BLaER1 treated with 17β-estradiol and CSF1 and Interleukin-3, amounts not matched to agents 10 nM and 100 nM (cell line): ENCODE measurements around the gene PRMT2.

Experiments
- H3K27ac ChIP-seq, 11 experiments: shearing (Covaris generic); formaldehyde crosslinking; 2 replicates each; pipeline ENCODE4 v1.8.1; 2022
- H3K27me3 ChIP-seq, 11 experiments: shearing (Covaris generic); formaldehyde crosslinking; 2 replicates each; pipeline ENCODE4 v1.8.1; 2022
- H3K36me3 ChIP-seq, 11 experiments: shearing (Covaris generic); formaldehyde crosslinking; 2 replicates each; pipeline ENCODE4 v1.8.1; 2022
- H3K4me1 ChIP-seq, 10 experiments: shearing (Covaris generic); formaldehyde crosslinking; 2 replicates each; pipeline ENCODE4 v1.8.1; 2022
- H3K4me2 ChIP-seq, 11 experiments: shearing (Covaris generic); formaldehyde crosslinking; 2 replicates each; pipeline ENCODE4 v1.8.1; 2022
- H3K4me3 ChIP-seq, 10 experiments: shearing (Covaris generic); formaldehyde crosslinking; 2 replicates each; pipeline ENCODE4 v1.8.1; 2022
- H3K9ac ChIP-seq, 11 experiments: shearing (Covaris generic); formaldehyde crosslinking; 2 replicates each; pipeline ENCODE4 v1.8.1; 2022
- H3K9me3 ChIP-seq, 11 experiments: shearing (Covaris generic); formaldehyde crosslinking; replicated peaks in 1 of 11; 2 replicates each; pipeline ENCODE4 v1.8.1; 2022
- H4K20me1 ChIP-seq, 11 experiments: shearing (Covaris generic); formaldehyde crosslinking; 2 replicates each; pipeline ENCODE4 v1.8.1; 2022
- Cebpa-rat ChIP-seq, 11 experiments: shearing (Covaris generic); IDR thresholded peaks; 2 replicates each; pipeline ENCODE4 v1.8.1; 2022

PRMT2 gene

DNA sequence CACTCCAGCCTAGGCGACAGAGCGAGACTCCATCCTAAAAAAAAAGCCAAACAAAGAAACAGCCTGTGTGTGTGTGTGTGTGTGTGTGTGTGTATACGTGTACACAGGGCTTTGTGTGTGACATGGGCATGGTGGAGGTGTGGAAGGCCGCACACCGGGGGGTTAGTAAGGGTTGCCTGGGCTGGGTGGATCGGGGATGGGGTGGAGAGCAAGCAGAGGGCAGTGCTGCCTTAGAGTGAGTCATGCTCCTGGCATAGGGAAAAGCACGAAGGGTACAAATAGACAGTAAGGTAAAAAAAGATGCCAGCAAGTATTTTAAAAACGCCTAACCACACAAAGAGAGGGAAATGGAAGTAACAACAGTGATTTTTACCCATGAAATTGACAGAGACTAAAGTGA is 6.2 kb downstream of the PRMT2 start:
- H3K4me2 ChIP-seq = no peak overlapping the region
- no peaks in the 10 kb centered on the region for H3K27me3 ChIP-seq
- H4K20me1 ChIP-seq = peaks cover 0 to 96% (median 12%) of the 10 kb centered on the region in 11 experiments; a peak in 12 of 22 replicates
- H3K36me3 ChIP-seq = peaks cover 59 to 81% (median 70%) of the 10 kb centered on the region in 11 experiments
- H3K27ac ChIP-seq = no peak overlapping the region
- no peaks in the 10 kb centered on the region for H3K9me3 ChIP-seq
- peaks cover 13 to 39% (median 21%) of the 10 kb centered on the region in 10 experiments for H3K4me1 ChIP-seq
- TF ChIP-seq Cebpa-rat (IDR thresholded peaks at IDR 0.05) = no peak
- no peak overlapping the region for H3K4me3 ChIP-seq
- no peak overlapping the region for H3K9ac ChIP-seq

DNA sequence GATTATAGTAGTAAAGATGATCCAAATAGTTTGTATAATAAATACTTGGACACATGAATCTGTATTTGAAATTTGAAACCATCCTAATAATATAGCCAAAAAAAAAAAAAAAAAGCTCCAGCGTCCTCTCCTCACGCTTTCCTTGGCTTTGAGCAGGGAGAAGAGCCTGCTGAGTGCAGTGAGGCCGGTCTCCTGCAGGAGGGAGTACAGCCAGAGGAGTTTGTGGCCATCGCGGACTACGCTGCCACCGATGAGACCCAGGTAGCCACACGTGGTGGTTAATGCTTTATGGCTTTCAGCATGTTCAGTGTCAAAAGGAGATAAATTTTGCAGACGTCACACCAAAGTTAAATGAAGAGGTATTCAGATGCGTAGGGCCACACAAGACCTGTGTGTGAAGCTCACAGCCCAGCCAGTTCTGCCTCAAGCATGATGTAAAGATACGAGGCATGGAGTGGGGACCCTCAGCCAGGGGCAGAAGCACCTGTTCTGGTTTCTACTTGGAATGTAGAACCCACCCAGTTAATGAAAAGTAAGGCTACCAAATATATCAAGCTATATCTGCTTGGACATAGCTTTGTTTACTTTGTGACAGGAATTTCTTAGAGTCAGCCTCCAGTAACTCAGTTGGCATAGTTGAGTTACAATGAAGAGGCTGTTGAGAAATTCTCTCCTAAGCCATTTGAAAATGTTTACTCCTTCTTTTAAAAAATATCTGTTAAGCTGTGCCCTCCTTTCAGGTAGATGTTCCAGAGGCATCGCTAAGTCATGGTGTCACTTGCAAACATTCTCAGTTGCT is 8.1 kb downstream of the PRMT2 start:
- H3K27ac ChIP-seq = no peak overlapping the region
- H3K4me3 ChIP-seq = no peak overlapping the region
- no peaks in the 10 kb centered on the region for H3K9me3 ChIP-seq
- peaks cover 75 to 90% (median 79%) of the 10 kb centered on the region in 11 experiments for H3K36me3 ChIP-seq
- peaks cover 0 to 99% (median 3%) of the 10 kb centered on the region in 11 experiments; a peak in 11 of 22 replicates for H4K20me1 ChIP-seq
- TF ChIP-seq Cebpa-rat (IDR thresholded peaks at IDR 0.05) = no peak
- H3K4me2 ChIP-seq = no peak overlapping the region
- no peaks in the 10 kb centered on the region for H3K27me3 ChIP-seq
- no peak overlapping the region for H3K9ac ChIP-seq
- peaks cover 0 to 20% (median 4%) of the 10 kb centered on the region in 10 experiments; a peak in 12 of 20 replicates for H3K4me1 ChIP-seq

DNA sequence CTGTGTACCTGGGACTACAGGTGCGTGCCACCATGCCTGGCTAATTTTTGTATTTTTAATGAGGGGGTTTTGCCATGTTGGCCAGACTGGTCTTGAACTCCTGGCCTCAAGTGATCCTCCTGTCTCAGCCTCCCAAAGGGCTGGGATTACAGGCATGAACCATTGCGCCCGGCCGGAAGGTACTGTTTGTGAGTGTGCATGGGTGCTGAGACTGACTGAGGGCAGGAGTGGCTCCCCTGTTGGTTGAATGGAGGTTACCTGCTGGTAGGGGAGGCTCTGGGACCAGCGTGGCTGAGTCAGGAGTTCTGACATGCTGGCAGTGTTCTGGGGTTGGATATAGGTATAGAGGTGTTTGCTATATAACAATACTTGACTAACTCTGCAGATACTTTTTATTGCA is 10.4 kb downstream of the PRMT2 start:
- H3K36me3 ChIP-seq = peaks cover 94 to 100% (median 98%) of the 10 kb centered on the region in 11 experiments
- no peak for TF ChIP-seq Cebpa-rat (IDR thresholded peaks at IDR 0.05)

DNA sequence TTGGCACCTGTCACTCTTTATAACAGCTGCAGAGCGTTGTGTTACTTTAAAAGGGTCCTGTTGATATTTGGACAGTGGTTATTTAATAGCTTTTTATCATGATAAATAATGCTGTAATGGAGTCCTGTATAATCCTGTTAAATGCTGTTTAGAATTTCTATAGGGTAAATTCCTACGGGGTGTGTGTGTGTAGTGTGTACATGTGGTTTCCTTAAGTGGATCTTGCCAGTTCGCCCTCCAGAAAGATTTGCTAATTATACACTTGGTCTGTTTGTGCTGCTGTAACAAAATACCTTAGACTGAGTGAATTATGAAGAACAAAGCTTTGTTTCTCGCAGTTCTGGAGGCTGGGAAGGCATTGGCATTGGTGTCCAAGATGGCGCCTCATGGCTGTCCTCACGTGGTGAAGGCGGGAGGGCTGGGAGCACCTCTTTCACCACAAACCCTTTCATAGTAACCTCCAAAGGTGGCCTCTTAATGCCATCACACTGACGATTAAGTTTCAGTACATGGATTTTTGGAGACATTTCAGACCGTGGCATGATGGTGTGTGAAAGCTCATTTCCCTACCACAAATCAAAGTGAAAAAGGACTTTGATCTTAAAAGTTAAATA is 11.2 kb downstream of the PRMT2 start:
- H3K27me3 ChIP-seq = no peaks in the 10 kb centered on the region
- H4K20me1 ChIP-seq = peaks cover 0 to 99% (median 15%) of the 10 kb centered on the region in 11 experiments; a peak in 15 of 22 replicates
- H3K27ac ChIP-seq = no peak overlapping the region
- H3K9ac ChIP-seq = no peak overlapping the region
- H3K4me1 ChIP-seq = no peaks in the 10 kb centered on the region
- H3K4me2 ChIP-seq = no peak overlapping the region
- TF ChIP-seq Cebpa-rat (IDR thresholded peaks at IDR 0.05) = no peak
- H3K4me3 ChIP-seq = no peak overlapping the region
- H3K9me3 ChIP-seq = peaks cover 0 to 3% (median 0%) of the 10 kb centered on the region in 11 experiments; a peak in 2 of 22 replicates
- H3K36me3 ChIP-seq = peaks cover 94 to 100% (median 98%) of the 10 kb centered on the region in 11 experiments

More for the DNA sequence above, 10.4 kb downstream of the PRMT2 start:
- Histone ChIP-seq H3K4me1 (no peaks in the 10 kb centered on the region), H3K9me3 (no peaks in the 10 kb centered on the region), H3K27me3 (no peaks in the 10 kb centered on the region), H4K20me1 (peaks cover 0 to 99% (median 9%) of the 10 kb centered on the region in 11 experiments; a peak in 15 of 22 replicates), H3K27ac (no peak overlapping the region), H3K9ac (no peak overlapping the region), H3K4me2 (no peak overlapping the region), H3K4me3 (no peak overlapping the region)

DNA sequence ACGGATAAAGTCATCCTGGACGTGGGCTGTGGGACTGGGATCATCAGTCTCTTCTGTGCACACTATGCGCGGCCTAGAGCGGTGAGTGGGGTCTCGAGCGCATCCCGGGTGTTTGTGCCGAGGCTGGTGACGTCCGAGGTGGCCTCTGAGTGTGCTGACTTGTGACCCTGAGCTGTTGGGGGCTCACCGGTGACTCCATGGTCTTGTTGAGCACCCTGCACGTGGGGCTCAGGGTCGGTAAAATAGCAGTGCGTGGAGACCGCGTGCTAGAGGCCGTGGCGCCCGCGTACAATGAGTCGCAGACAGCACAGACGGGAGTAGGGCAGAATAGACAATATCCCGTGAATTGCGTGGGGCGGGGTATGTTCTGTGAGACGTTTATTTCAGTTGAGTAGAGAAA is 13.1 kb downstream of the PRMT2 start:
- no peaks in the 10 kb centered on the region for H3K4me1 ChIP-seq
- no peak overlapping the region for H3K27ac ChIP-seq
- H3K36me3 ChIP-seq = peaks cover 97 to 100% (median 99%) of the 10 kb centered on the region in 11 experiments
- no peak for TF ChIP-seq Cebpa-rat (IDR thresholded peaks at IDR 0.05)
- peaks cover 4 to 20% (median 10%) of the 10 kb centered on the region in 11 experiments; a peak in 21 of 22 replicates for H3K9me3 ChIP-seq
- no peak overlapping the region for H3K4me2 ChIP-seq
- H3K27me3 ChIP-seq = no peaks in the 10 kb centered on the region
- H3K9ac ChIP-seq = no peak overlapping the region
- peaks cover 0 to 97% (median 14%) of the 10 kb centered on the region in 11 experiments; a peak in 15 of 22 replicates for H4K20me1 ChIP-seq
- H3K4me3 ChIP-seq = no peak overlapping the region

DNA sequence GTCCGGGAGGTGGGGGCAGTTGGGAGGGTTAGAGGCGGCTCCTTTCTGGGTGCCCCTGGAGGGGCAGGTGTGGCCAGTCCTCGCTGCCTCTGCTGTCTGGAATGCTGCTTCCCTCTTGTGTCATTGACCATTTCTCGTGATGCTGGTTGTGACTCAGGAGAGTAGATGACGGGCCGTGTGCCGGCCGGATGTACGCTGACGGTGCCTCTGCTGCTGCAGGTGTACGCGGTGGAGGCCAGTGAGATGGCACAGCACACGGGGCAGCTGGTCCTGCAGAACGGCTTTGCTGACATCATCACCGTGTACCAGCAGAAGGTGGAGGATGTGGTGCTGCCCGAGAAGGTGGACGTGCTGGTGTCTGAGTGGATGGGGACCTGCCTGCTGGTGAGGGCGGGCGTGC is 13.9 kb downstream of the PRMT2 start:
- no peak overlapping the region for H3K4me3 ChIP-seq
- no peak overlapping the region for H3K9ac ChIP-seq
- no peak for TF ChIP-seq Cebpa-rat (IDR thresholded peaks at IDR 0.05)
- no peak overlapping the region for H3K27ac ChIP-seq
- no peaks in the 10 kb centered on the region for H3K4me1 ChIP-seq
- no peak overlapping the region for H3K4me2 ChIP-seq
- no peaks in the 10 kb centered on the region for H3K27me3 ChIP-seq
- peaks cover 0 to 91% (median 14%) of the 10 kb centered on the region in 11 experiments; a peak in 15 of 22 replicates for H4K20me1 ChIP-seq
- peaks cover 97 to 100% (median 99%) of the 10 kb centered on the region in 11 experiments for H3K36me3 ChIP-seq
- peaks cover 12 to 28% (median 18%) of the 10 kb centered on the region in 11 experiments for H3K9me3 ChIP-seq

DNA sequence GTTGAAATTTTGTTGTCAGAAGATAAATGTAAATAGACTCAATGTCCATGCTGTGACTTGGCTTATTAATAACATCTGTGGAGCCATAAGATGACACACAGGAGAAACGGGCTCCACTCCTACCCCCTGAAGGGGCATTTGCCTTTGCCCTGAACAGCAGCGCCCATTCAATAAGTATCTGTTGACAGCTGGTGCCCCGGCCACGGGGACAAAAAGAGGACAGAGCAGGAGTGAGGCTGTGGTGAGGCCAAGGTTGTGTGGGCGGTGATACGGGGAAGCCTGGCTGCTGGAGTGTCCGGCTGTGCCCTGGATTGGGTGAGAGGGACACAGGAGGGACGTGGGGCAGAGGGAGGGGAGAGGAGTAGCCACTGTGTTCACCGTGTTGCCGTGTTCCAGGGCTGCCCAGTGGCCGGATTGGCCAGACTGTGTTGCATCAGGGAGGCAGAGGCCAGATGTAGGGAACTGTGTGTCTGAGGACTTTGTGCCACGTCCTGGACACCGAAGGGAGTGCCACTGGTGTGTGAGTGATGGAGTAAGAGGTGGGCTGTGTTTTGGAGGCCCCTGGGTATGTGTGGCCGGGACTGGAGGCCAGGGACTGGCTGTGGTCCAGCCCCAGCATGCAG is 15.1 kb downstream of the PRMT2 start:
- TF ChIP-seq Cebpa-rat (IDR thresholded peaks at IDR 0.05) = no peak
- Histone ChIP-seq H3K4me1 (no peaks in the 10 kb centered on the region), H3K4me2 (no peak overlapping the region), H3K27ac (no peak overlapping the region), H3K9ac (no peak overlapping the region), H3K4me3 (no peak overlapping the region), H3K27me3 (no peaks in the 10 kb centered on the region), H4K20me1 (peaks cover 0 to 79% (median 14%) of the 10 kb centered on the region in 11 experiments; a peak in 14 of 22 replicates), H3K36me3 (peaks cover 97 to 100% (median 99%) of the 10 kb centered on the region in 11 experiments), H3K9me3 (peaks cover 25 to 41% (median 30%) of the 10 kb centered on the region in 11 experiments)

DNA sequence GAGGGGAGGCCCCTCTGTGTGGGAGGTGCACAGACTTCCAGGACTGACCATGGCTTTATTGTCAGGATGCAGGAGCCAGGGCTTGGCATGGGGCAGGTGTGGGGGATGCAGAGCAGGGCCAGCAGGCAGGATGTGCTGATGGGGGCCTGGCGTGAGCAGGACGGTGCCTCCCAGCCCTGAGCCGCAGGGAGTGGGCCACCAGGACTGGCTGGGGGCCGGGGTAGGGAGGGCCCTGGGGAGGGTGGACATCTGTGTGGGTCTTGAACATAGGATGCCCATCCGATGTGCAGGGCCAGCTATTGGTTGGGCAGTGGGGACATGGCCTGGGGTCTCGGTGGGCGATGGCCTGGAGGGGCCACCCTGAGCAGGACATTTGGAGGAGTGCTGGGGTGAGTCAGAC is 15.6 kb downstream of the PRMT2 start:
- no peaks in the 10 kb centered on the region for H3K27me3 ChIP-seq
- no peak overlapping the region for H3K4me2 ChIP-seq
- TF ChIP-seq Cebpa-rat (IDR thresholded peaks at IDR 0.05) = no peak
- H3K9ac ChIP-seq = no peak overlapping the region
- H3K36me3 ChIP-seq = peaks cover 97 to 100% (median 99%) of the 10 kb centered on the region in 11 experiments
- peaks cover 0 to 78% (median 14%) of the 10 kb centered on the region in 11 experiments; a peak in 14 of 22 replicates for H4K20me1 ChIP-seq
- H3K4me1 ChIP-seq = no peaks in the 10 kb centered on the region
- H3K4me3 ChIP-seq = no peak overlapping the region
- H3K27ac ChIP-seq = no peak overlapping the region
- peaks cover 30 to 46% (median 35%) of the 10 kb centered on the region in 11 experiments for H3K9me3 ChIP-seq

DNA sequence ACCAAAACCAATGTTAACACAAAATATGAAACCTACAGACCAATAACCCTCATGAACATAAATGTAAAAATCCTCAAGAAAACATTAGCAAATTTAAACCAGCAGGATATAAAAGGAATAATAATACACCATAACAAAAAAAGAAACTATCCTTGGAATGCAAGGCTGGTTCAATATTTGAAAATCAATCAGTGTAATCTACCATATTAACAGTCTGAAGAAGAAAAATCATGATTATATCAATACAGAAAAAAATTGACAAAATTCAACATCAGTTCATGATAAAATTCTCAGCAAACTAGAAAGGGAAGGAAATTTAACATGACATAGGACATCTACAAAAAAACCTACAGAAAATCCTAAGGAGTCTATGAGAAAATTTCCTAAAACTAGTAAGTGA is 19.8 kb downstream of the PRMT2 start:
- Histone ChIP-seq H3K36me3 (peaks cover 70 to 99% (median 89%) of the 10 kb centered on the region in 11 experiments), H4K20me1 (peaks cover 0 to 70% (median 16%) of the 10 kb centered on the region in 11 experiments; a peak in 14 of 22 replicates), H3K27ac (no peak overlapping the region), H3K9me3 (peaks cover 31 to 46% (median 40%) of the 10 kb centered on the region in 11 experiments), H3K27me3 (no peaks in the 10 kb centered on the region), H3K4me2 (no peak overlapping the region), H3K4me3 (no peak overlapping the region), H3K4me1 (no peaks in the 10 kb centered on the region), H3K9ac (no peak overlapping the region)
- TF ChIP-seq Cebpa-rat (IDR thresholded peaks at IDR 0.05) = no peak
